Measurements from ENCODE around the gene C22orf23. TPM values are rescaled to one million over a fixed set of nuclear protein-coding genes. Genes with fewer than 3 reads are reported as not detected.
A peak's percentile ranks its signal among the peaks of the same experiment; 100 is the strongest.
"Not testable (repeated sequence)": the region's sequence is repeated elsewhere in the genome, so short reads cannot be mapped to it uniquely, and the experiment has no call there.

Gene C22orf23
- total RNA-seq, 8 experiments from 2014 or later: 0.63 to 4.3 (median 2.1) TPM

DNA sequence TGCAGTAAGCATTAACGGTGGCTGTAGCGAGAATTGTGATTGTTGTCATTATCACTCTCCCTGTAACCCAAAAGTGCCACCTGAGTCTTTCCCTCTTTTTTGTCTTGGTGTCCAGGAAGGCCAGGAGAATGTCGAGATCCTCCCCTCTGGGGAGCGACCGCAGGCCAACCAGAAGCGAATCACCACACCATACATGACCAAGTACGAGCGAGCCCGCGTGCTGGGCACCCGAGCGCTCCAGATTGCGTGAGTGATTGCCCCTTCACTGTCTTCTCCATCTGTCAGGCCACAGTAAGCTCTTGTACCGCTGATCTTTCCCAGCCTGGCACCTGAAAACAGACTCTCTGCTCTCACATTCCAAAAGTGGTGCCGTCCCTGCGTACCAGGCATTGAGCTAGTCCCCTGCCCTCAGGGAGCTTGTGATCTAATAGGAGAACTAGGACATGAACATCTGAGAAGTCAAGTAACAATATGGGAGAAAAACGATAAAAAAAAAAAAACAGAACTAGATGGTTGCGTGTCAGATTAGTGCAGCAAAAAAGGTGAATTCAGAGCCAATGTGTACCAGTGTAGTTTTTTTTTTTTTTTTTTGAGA, 5.9 kb upstream of the C22orf23 start:
- H3K4me3 ChIP-seq: no peak overlapping the region
- H3K27ac ChIP-seq: no peak overlapping the region
- in situ Hi-C loops (cut with MboI; ENCODE audit: low pct_unique_long_range_greater_than_20kb in 2 of 9, low sequenced_read_pairs in 9 of 9, unreplicated experiment in 9 of 9): loop anchor here in 2 of 9 experiments (25.0 kb wide), 1 partner anchor 147 kb away; the partner anchor contains the start of genes GALR3 (in 2 of the 2) and GCAT (in 2 of the 2)
- no peak for ATAC-seq (replicated peaks in 6 of 8)
- H3K4me1 ChIP-seq (replicated peaks in 1 of 2): peaks cover 5 to 6% of the 10 kb centered on the region in 2 donors
- 87 to 100% (median 92%) methylated on average over 2 to 12 of the region's 18 CpGs; no CpG with 5 or more reads in 1 of the 10 experiments for WGBS, 10 experiments

DNA sequence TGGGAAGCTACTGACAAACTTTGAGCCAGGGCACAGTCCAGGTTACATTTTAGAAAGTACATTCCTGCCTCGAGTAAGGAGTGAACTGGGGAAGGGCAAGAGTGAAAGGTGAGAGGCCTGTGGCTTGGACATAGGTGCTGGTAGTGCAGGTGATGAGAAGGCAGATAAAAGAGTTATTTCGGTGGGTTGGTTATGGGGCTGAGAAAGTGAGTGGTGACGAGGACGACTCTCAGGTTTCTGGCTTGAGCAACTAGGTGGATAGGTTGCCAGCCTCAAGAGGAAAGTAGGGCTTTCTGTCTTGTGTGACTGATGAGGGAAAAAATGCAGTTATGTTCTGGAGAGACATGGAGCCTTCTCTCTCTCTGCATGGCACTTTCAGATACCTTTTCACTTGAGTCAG, 3.8 kb upstream of the C22orf23 start:
- 0 to 100% (median 84%) methylated on average over 1 to 3 of the region's 4 CpGs; no CpG with 5 or more reads in 3 of the 10 experiments for WGBS, 10 experiments
- H3K27ac ChIP-seq: no peak overlapping the region
- in situ Hi-C loops (cut with MboI; ENCODE audit: low pct_unique_long_range_greater_than_20kb in 2 of 9, low sequenced_read_pairs in 9 of 9, unreplicated experiment in 9 of 9): loop anchor here in 2 of 9 experiments (25.0 kb wide), 1 partner anchor 145 kb away; the partner anchor contains the start of genes GALR3 (in 2 of the 2) and GCAT (in 2 of the 2)
- ATAC-seq (replicated peaks in 6 of 8): no peak
- no peak overlapping the region for H3K4me3 ChIP-seq
- peaks cover 7 to 9% of the 10 kb centered on the region in 2 donors for H3K4me1 ChIP-seq (replicated peaks in 1 of 2)

DNA sequence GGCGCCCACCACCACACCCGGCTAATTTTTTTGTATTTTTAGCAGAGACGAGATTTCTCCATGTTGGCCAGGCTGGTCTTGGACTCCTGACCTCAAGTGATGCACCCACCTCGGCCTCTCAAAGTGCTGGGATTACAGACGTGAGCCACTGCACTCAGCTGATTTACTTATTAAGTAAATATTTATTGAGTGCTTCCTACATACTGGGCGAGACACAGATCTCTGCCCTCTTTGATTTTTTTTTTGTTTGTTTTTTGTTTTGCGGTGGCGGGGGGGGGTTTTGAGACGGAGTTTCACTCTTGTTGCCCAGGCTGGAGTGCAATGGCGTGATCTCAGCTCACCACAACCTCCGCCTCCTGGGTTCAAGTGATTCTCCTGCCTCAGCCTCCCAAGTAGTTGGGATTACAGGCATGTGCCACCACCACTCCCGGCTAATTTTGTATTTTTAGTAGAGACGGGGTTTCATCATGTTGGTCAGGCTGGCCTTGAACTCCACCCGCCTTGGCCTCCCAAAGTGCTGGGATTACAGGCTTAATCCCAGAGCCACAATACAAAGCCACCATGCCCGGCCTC, 2.5 kb upstream of the C22orf23 start:
- H3K4me1 ChIP-seq (replicated peaks in 1 of 2); H3K4me3 ChIP-seq; ATAC-seq (replicated peaks in 6 of 8); H3K27ac ChIP-seq: not testable (repeated sequence)
- in situ Hi-C loops (cut with MboI; ENCODE audit: low pct_unique_long_range_greater_than_20kb in 2 of 9, low sequenced_read_pairs in 9 of 9, unreplicated experiment in 9 of 9): loop anchor here in 2 of 9 experiments (25.0 kb wide), 1 partner anchor 144 kb away; the partner anchor contains the start of genes GALR3 (in 2 of the 2) and GCAT (in 2 of the 2)
- 70 to 100% (median 95%) methylated on average over 1 to 12 of the region's 15 CpGs for WGBS, 10 experiments

DNA sequence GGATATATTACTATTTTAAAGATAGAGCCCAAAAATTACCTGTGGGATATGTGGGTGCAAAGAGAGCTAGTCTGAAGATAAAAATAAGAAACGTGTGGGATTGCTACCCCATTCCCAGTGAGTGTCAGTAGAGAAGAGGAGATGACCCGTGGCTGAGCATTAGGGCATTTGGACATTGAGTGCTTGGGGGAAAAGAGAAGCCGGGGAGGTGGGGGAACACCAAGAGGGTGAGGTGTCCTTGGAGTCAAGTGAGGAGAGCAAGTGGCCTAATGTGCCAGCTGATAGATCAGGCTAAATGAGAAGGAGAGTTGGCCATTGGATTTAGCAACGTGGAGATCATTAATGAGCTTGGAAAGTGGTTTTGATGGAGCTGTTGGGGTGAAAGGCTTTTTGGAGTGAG, 1.3 kb upstream of the C22orf23 start:
- H3K27ac ChIP-seq: no peak overlapping the region
- WGBS, 10 experiments: 0 to 100% (median 79%) methylated on average over 1 to 3 of the region's 4 CpGs
- in situ Hi-C loops (cut with MboI; ENCODE audit: low pct_unique_long_range_greater_than_20kb in 2 of 9, low sequenced_read_pairs in 9 of 9, unreplicated experiment in 9 of 9): loop anchor here in 2 of 9 experiments (25.0 kb wide), 1 partner anchor 142 kb away; the partner anchor contains the start of genes GALR3 (in 2 of the 2) and GCAT (in 2 of the 2)
- peak overlapping the region; percentile 68 to 97 (median 77) for H3K4me3 ChIP-seq
- H3K4me1 ChIP-seq (replicated peaks in 1 of 2): peaks cover 7 to 9% of the 10 kb centered on the region in 2 donors
- ATAC-seq (replicated peaks in 6 of 8): no peak

DNA sequence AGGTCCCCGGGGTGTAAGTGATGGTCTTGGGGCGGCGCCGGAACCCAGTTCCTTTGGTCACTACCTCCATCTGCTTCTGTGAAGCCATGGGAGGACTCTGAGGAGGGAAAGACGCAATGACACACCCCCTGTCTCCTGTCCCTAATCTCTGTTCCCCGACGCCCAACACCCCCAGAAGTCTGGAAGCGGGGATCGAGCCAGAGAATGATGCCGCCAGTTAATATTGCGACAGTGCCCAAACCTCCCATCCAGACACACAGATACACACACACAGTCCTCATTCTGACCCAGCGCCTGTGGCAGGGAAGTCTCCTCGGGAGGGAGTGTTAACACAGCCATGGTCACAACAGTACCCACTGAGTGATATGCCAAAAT, 352 bp downstream of the C22orf23 start:
- in situ Hi-C loops (cut with MboI; ENCODE audit: low pct_unique_long_range_greater_than_20kb in 2 of 9, low sequenced_read_pairs in 9 of 9, unreplicated experiment in 9 of 9): loop anchor here in 2 of 9 experiments (25.0 kb wide), 1 partner anchor 141 kb away; the partner anchor contains the start of genes GALR3 (in 2 of the 2) and GCAT (in 2 of the 2)
- Histone ChIP-seq H3K4me3 (peak overlapping the region; percentile 68 to 97 (median 77)), H3K4me1 (replicated peaks in 1 of 2) (peaks cover 7 to 9% of the 10 kb centered on the region in 2 donors), H3K27ac (peak overlapping the region in 1 of 2 donors; percentile 51)
- ATAC-seq (replicated peaks in 6 of 8): peak; percentile 61 to 75 (median 72)
- WGBS, 10 experiments: 0 to 6% (median 0%) methylated on average over 1 to 6 of the region's 13 CpGs; no CpG with 5 or more reads in 4 of the 10 experiments

DNA sequence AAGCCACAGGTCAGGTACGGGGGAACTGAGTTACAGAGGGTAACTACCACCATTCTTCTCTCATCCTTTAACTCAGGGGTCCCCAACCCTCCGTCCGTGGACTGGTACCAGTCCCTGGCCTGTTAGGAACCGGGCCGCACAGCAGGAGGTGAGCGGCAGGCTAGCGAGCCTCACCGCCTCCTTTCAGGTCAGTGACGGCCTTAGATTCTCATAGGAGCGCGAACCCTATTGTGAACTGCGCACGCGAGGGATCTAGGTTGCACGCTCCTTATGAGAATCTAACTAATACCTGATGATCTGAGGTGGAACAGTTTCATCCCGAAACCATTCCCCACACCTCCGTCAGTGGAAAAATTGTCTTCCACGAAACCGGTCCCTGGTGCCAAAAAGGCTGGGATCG, 772 bp downstream of the C22orf23 start:
- H3K4me1 ChIP-seq (replicated peaks in 1 of 2); ATAC-seq (replicated peaks in 6 of 8); H3K27ac ChIP-seq: not testable (repeated sequence)
- in situ Hi-C loops (cut with MboI; ENCODE audit: low pct_unique_long_range_greater_than_20kb in 2 of 9, low sequenced_read_pairs in 9 of 9, unreplicated experiment in 9 of 9): loop anchor here in 2 of 9 experiments (25.0 kb wide), 1 partner anchor 140 kb away; the partner anchor contains the start of genes GALR3 (in 2 of the 2) and GCAT (in 2 of the 2)
- H3K4me3 ChIP-seq: peak overlapping the region; percentile 68 to 97 (median 77)
- WGBS, 10 experiments: 0 to 24% (median 20%) methylated on average over 1 to 12 of the region's 20 CpGs; no CpG with 5 or more reads in 4 of the 10 experiments

DNA sequence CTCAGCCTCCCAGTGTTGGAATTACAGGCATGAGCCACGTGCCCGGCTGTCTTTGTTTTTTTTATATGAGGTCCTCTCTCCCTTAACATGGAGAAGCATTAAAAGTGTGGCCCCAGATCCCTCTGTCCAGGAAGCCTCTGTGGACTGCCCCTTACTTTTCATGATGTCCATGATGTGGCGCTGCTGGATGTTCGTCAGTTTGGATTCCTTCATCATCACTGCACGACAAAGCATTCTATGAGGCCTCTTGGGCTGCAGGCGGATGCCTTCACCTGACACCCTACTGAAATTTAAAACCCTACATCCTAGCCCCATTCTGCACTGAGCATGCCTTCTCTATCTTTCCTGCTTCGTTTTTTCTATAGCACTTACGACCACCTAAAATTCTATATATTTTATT, 2.1 kb downstream of the C22orf23 start:
- 55 to 100% (median 72%) methylated on average over 1 to 8 of the region's 8 CpGs for WGBS, 10 experiments
- in situ Hi-C loops (cut with MboI; ENCODE audit: low pct_unique_long_range_greater_than_20kb in 2 of 9, low sequenced_read_pairs in 9 of 9, unreplicated experiment in 9 of 9): loop anchor here in 2 of 9 experiments (25.0 kb wide), 1 partner anchor 139 kb away; the partner anchor contains the start of genes GALR3 (in 2 of the 2) and GCAT (in 2 of the 2)

DNA sequence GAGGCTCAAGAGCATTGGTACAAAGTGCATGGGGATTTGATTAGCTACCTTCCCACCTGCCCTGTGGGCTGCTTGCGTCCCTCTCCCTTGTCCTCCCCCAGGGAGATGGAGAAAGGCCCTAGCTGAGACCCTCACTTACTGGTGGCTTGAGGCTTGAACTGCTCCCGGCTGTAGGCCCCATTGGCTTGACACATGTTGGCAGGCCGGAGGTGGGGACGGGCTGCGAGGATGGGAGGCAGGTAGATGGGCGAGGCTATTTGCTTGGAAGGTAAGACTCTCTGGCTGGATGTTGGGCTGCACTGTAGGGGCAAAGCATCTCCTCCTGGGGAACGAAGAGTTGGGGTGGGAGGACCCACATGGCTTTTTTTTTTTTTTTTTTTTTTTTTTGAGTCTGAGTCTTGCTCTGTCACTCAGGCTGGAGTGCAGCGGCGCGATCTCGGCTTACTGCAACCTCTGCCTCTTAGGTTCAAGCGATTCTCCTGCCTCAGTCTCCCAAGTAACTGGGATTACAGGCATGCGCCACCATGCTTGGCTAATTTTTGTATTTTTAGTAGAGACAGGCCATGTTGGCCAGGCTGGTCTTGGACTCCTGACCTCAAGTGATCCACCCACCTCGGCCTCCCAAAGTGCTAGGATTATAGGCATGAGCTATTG, 6.1 kb downstream of the C22orf23 start:
- in situ Hi-C loops (cut with MboI; ENCODE audit: low pct_unique_long_range_greater_than_20kb in 2 of 9, low sequenced_read_pairs in 9 of 9, unreplicated experiment in 9 of 9); H3K27ac ChIP-seq; H3K4me1 ChIP-seq (replicated peaks in 1 of 2); H3K4me3 ChIP-seq; ATAC-seq (replicated peaks in 6 of 8): not testable (repeated sequence)
- 20 to 100% (median 84%) methylated on average over 1 to 6 of the region's 14 CpGs; no CpG with 5 or more reads in 4 of the 10 experiments for WGBS, 10 experiments

More for the DNA sequence above, 2.1 kb downstream of the C22orf23 start:
- Histone ChIP-seq H3K27ac (no peak overlapping the region), H3K4me3 (no peak overlapping the region), H3K4me1 (replicated peaks in 1 of 2) (peaks cover 7 to 9% of the 10 kb centered on the region in 2 donors)
- no peak for ATAC-seq (replicated peaks in 6 of 8)

DNA sequence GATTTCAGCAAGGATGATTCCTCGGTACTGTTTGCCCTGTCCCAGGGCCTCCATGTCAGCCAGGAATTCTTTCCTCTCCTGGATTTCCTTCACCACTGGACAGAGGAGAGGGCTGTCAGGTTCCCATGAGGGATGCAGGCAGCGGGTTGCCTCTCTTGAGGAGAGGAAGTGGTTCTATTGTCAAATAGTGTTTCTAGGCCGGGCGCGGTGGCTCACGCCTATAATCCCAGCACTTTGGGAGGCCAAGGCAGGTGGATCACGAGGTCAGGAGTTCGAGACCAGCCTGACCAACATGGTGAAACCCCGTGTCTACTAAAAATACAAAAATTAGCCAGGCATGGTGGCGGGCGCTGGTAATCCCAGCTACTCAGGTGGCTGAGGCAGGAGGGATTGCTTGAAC, 9.0 kb downstream of the C22orf23 start:
- in situ Hi-C loops (cut with MboI; ENCODE audit: low pct_unique_long_range_greater_than_20kb in 2 of 9, low sequenced_read_pairs in 9 of 9, unreplicated experiment in 9 of 9); ATAC-seq (replicated peaks in 6 of 8); H3K4me3 ChIP-seq; H3K27ac ChIP-seq; H3K4me1 ChIP-seq (replicated peaks in 1 of 2): not testable (repeated sequence)
- 90 to 100% (median 100%) methylated on average over 1 to 4 of the region's 11 CpGs; no CpG with 5 or more reads in 4 of the 10 experiments for WGBS, 10 experiments

DNA sequence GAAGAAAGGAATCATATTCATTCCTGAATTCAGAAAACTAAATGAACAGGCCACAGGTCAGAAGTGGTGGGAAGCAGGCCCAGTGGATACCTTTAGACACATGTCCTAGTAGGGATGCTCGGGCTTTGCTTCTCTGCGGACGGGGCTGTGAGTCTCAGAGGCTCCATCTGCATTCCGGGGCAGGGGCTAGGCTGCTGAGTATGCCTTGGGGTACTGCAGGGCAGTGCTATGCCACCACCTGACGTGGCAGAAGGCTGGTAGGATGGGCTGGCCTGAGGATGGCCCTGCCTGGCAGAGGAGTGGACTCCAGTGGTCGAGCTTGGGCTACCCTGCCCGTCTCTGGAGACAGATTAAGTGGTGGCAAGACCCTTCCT, 9.6 kb downstream of the C22orf23 start:
- ATAC-seq (replicated peaks in 6 of 8): no peak
- H3K4me3 ChIP-seq: no peak overlapping the region
- in situ Hi-C loops (cut with MboI; ENCODE audit: low pct_unique_long_range_greater_than_20kb in 2 of 9, low sequenced_read_pairs in 9 of 9, unreplicated experiment in 9 of 9): no loop called here
- no peaks in the 10 kb centered on the region for H3K4me1 ChIP-seq (replicated peaks in 1 of 2)
- 80 to 100% (median 94%) methylated on average over 1 to 5 of the region's 7 CpGs; no CpG with 5 or more reads in 5 of the 10 experiments for WGBS, 10 experiments
- no peak overlapping the region for H3K27ac ChIP-seq

DNA sequence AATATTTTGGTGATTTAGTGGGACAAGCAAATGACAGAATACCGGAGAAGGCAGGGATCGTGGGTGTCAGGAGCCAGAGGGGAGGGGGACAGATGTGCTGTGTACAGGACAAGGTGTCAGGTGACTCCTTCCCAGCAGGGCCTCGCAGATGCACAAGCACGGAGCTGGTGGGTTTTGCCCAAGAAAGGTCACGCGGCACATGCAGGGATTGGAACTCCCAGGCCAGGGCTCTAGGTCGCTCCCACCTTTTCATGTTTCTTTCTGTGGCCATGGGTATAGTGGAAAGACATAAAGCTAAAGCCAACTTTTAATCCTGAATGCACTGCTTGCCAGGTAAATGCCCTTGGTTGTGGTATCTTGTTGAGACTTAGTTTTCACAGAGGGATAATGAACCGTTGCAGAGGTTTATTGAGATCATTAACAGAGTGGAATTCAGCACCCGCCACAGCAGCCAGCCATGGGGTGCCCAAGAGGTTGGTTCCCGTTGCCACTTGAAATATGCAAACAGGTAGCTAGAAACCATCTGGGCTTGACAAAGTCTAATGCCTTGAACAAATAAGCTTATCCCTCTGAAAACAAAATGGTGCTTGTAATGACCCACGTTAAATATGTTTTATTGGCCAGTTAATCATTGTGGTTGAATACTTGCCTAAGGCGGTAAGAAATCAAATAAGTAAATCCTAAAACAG, 10.1 kb downstream of the C22orf23 start:
- no peak for ATAC-seq (replicated peaks in 6 of 8)
- in situ Hi-C loops (cut with MboI; ENCODE audit: low pct_unique_long_range_greater_than_20kb in 2 of 9, low sequenced_read_pairs in 9 of 9, unreplicated experiment in 9 of 9): no loop called here
- no peaks in the 10 kb centered on the region for H3K4me1 ChIP-seq (replicated peaks in 1 of 2)
- no peak overlapping the region for H3K4me3 ChIP-seq
- H3K27ac ChIP-seq: no peak overlapping the region
- WGBS, 10 experiments: 67 to 100% (median 100%) methylated on average over 2 to 12 of the region's 12 CpGs; no CpG with 5 or more reads in 1 of the 10 experiments

DNA sequence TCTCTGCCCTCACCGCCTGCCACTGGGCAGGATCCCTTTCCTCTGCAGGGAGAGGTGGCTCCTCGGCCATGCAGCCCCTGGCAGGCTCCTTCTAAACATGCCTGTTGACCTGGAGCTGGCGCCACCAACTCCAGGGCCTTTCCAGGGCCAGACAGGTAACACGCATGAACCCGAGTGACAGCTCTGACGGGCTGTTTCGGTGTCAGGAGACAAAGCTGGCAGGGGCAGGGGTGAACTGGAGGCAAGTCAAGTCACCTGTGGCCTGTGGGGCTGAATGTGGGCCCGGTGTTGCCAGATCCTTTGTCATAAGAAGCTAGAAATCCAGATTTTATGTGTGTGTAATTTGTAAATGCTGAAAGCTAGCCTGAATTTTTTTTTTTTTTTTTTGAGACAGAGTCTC, 11.3 kb downstream of the C22orf23 start:
- 80 to 100% (median 80%) methylated on average over 1 to 6 of the region's 8 CpGs; no CpG with 5 or more reads in 5 of the 10 experiments for WGBS, 10 experiments
- H3K4me1 ChIP-seq (replicated peaks in 1 of 2): no peaks in the 10 kb centered on the region
- H3K4me3 ChIP-seq: no peak overlapping the region
- in situ Hi-C loops (cut with MboI; ENCODE audit: low pct_unique_long_range_greater_than_20kb in 2 of 9, low sequenced_read_pairs in 9 of 9, unreplicated experiment in 9 of 9): no loop called here
- no peak overlapping the region for H3K27ac ChIP-seq
- no peak for ATAC-seq (replicated peaks in 6 of 8)
